ENCODE measurements around the gene ABR. TPM values are rescaled to one million over a fixed set of nuclear protein-coding genes. Genes with fewer than 3 reads are reported as not detected.

ABR gene
- total and polyA plus RNA-seq, 4 donors: 2.7 to 12.9 (median 6.8) TPM

- TF ChIP-seq JUND (IDR thresholded peaks at IDR 0.05): no peak
- no peak for TF ChIP-seq RXRA (IDR thresholded peaks at IDR 0.05)
- TF ChIP-seq TAF1 (conservative IDR thresholded peaks at IDR 0.05): no peak
- no peak for TF ChIP-seq SP1 (IDR thresholded peaks at IDR 0.05)
- no peak for TF ChIP-seq REST (IDR thresholded peaks at IDR 0.05)
- TF ChIP-seq GABPA (IDR thresholded peaks at IDR 0.05 in 1 of 2, conservative IDR thresholded peaks at IDR 0.05 in 1 of 2): no peak
- TF ChIP-seq CTCF (IDR thresholded peaks at IDR 0.05; ENCODE audit: low read depth, low read length, missing input control): no peak
- TF ChIP-seq HNF4A (conservative IDR thresholded peaks at IDR 0.05): no peak
- no peak for TF ChIP-seq YY1 (IDR thresholded peaks at IDR 0.05)
- TF ChIP-seq ATF3 (IDR thresholded peaks at IDR 0.05): no peak
- no peak for TF ChIP-seq ZBTB33 (IDR thresholded peaks at IDR 0.05)
- DNase-seq (ENCODE audit: low spot score): no peak
Measured at GRCh38 chr17:1070411-1070810, 109.4 kb downstream of the ABR start.

GRCh38 chr17:1069847-1070246 lies 109.9 kb downstream of the ABR start:
- DNase-seq (ENCODE audit: low spot score): no peak
- peaks cover 0 to 18% (median 4%) of the 10 kb centered on the region in 4 donors for H3K36me3 ChIP-seq (ENCODE audit: control insufficient read depth in 4 of 4, insufficient read depth in 3 of 4, low read depth in 1 of 4, low read length in 3 of 4)
- TF ChIP-seq HNF4A (conservative IDR thresholded peaks at IDR 0.05) (no peak), ATF3 (IDR thresholded peaks at IDR 0.05) (no peak), HNF4G (IDR thresholded peaks at IDR 0.05) (no peak), GABPA (IDR thresholded peaks at IDR 0.05 in 1 of 2, conservative IDR thresholded peaks at IDR 0.05 in 1 of 2) (no peak), JUND (IDR thresholded peaks at IDR 0.05) (no peak), REST (IDR thresholded peaks at IDR 0.05) (no peak), YY1 (IDR thresholded peaks at IDR 0.05) (no peak), TAF1 (conservative IDR thresholded peaks at IDR 0.05) (no peak), RAD21 (IDR thresholded peaks at IDR 0.05) (no peak), FOXA1 (IDR thresholded peaks at IDR 0.05) (no peak), MAX (IDR thresholded peaks at IDR 0.05) (no peak), ZBTB33 (IDR thresholded peaks at IDR 0.05) (no peak), FOXA2 (IDR thresholded peaks at IDR 0.05) (no peak)

More at GRCh38 chr17:1070411-1070810, 109.4 kb downstream of the ABR start:
- Histone ChIP-seq H3K4me1 (ENCODE audit: control insufficient read depth in 4 of 4, insufficient read depth in 4 of 4, low read length in 3 of 4) (no peaks in the 10 kb centered on the region), H3K4me3 (ENCODE audit: low read depth in 1 of 3, low read length in 3 of 3) (no peak overlapping the region), H3K27ac (ENCODE audit: low read depth in 1 of 2, low read length in 2 of 2) (no peak overlapping the region), H3K9me3 (ENCODE audit: control insufficient read depth in 4 of 4, low read length in 3 of 4) (peaks cover 0 to under 1% (median 0%) of the 10 kb centered on the region in 4 donors), H3K9ac (ENCODE audit: low read depth in 1 of 2, low read length in 2 of 2) (no peak overlapping the region), H3K27me3 (ENCODE audit: control insufficient read depth in 4 of 4, insufficient read depth in 4 of 4, low read length in 3 of 4) (no peaks in the 10 kb centered on the region), H3K36me3 (ENCODE audit: control insufficient read depth in 4 of 4, insufficient read depth in 3 of 4, low read depth in 1 of 4, low read length in 3 of 4) (peaks cover 0 to 18% (median 4%) of the 10 kb centered on the region in 4 donors)
- 92% methylated on average over 21 of the region's 21 CpGs for WGBS

More at GRCh38 chr17:1069847-1070246, 109.9 kb downstream of the ABR start:
- WGBS: 91% methylated on average over 21 of the region's 21 CpGs
- peaks cover 0 to 2% (median 0%) of the 10 kb centered on the region in 4 donors for H3K9me3 ChIP-seq (ENCODE audit: control insufficient read depth in 4 of 4, low read length in 3 of 4)
- H3K4me3 ChIP-seq (ENCODE audit: low read depth in 1 of 3, low read length in 3 of 3): no peak overlapping the region
- H3K9ac ChIP-seq (ENCODE audit: low read depth in 1 of 2, low read length in 2 of 2): no peak overlapping the region
- H3K4me1 ChIP-seq (ENCODE audit: control insufficient read depth in 4 of 4, insufficient read depth in 4 of 4, low read length in 3 of 4): no peaks in the 10 kb centered on the region
- H3K27ac ChIP-seq (ENCODE audit: low read depth in 1 of 2, low read length in 2 of 2): no peak overlapping the region
- no peaks in the 10 kb centered on the region for H3K27me3 ChIP-seq (ENCODE audit: control insufficient read depth in 4 of 4, insufficient read depth in 4 of 4, low read length in 3 of 4)

Measured in liver (tissue), 9 donors.